ENCODE measurements around the gene CISD3.

- TF ChIP-seq CTCF (conservative IDR thresholded peaks at IDR 0.05; ENCODE audit: low read depth, low read length) (peak; percentile 43; the same call in 1 of the 2 replicates), EZH2phosphoT487 (IDR thresholded peaks at IDR 0.05; ENCODE audit: borderline replicate concordance, low read length) (no peak), EZH2 (IDR thresholded peaks at IDR 0.05; ENCODE audit: low read length, unreplicated experiment) (no peak)
Measured at GRCh38 chr17:38729886-38730525, at the start of gene CISD3.

Measured in PC-3 (cell line).